Muscle layer of duodenum (tissue), 2 donors: ENCODE data around the gene TMEM72.

Experiments
- H3K27ac ChIP-seq: one replicate; pipeline ENCODE4 v1.7.0; 2013; ENCODE audit warnings: mild to moderate bottlenecking, low read length
- H3K27me3 ChIP-seq: one replicate; pipeline ENCODE4 v1.7.0; 2013; ENCODE audit warnings: low read depth, mild to moderate bottlenecking, control low read depth, low read length
- H3K36me3 ChIP-seq, 2 donors: one replicate each; pipeline ENCODE4 v1.7.0; 2013; ENCODE audit warnings: low read length in 2 of 2, control low read depth in 1 of 2, mild to moderate bottlenecking in 1 of 2; ENCODE audit not compliant: insufficient read depth in 2 of 2, control insufficient read depth in 1 of 2
- H3K4me1 ChIP-seq, 2 donors: one replicate each; pipeline ENCODE4 v1.7.0; 2013; ENCODE audit warnings: low read length in 2 of 2, mild to moderate bottlenecking in 2 of 2, control low read depth in 1 of 2, moderate library complexity in 1 of 2; ENCODE audit not compliant: insufficient read depth in 2 of 2, control insufficient read depth in 1 of 2
- H3K4me3 ChIP-seq, 2 donors: one replicate each; pipeline ENCODE4 v1.7.0; 2013; ENCODE audit warnings: low read length in 2 of 2, low read depth in 1 of 2, mild to moderate bottlenecking in 1 of 2
- H3K9me3 ChIP-seq, 2 donors: one replicate each; pipeline ENCODE4 v1.7.0; 2013; ENCODE audit warnings: low read length in 2 of 2, control low read depth in 1 of 2, mild to moderate bottlenecking in 1 of 2; ENCODE audit not compliant: control insufficient read depth in 1 of 2
- donor health status: healthy.

TMEM72 gene

DNA sequence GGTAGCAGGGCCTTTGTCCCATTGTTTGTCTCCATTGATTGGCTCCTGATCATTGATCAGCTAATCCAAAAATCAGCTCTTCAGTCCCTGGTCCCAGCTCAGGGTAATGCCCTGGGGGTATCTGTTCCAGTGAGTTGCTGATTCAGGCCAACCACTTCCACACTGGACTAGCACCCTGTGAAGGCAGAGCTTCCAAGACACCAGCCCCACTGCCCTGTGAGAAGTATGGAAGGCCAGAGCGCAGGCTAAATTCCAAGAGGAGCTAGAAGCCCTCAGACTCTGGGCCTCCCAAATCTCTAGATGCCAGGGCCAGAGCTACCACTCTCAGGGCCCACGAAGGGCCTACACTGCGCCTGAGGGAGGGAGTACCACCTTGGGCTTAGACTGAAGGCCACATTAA is 10.4 kb downstream of the TMEM72 start:
- no peak overlapping the region for H3K27ac ChIP-seq
- no peaks in the 10 kb centered on the region for H3K4me1 ChIP-seq
- no peak overlapping the region for H3K4me3 ChIP-seq
- no peaks in the 10 kb centered on the region for H3K27me3 ChIP-seq
- H3K36me3 ChIP-seq = no peaks in the 10 kb centered on the region
- no peaks in the 10 kb centered on the region for H3K9me3 ChIP-seq

DNA sequence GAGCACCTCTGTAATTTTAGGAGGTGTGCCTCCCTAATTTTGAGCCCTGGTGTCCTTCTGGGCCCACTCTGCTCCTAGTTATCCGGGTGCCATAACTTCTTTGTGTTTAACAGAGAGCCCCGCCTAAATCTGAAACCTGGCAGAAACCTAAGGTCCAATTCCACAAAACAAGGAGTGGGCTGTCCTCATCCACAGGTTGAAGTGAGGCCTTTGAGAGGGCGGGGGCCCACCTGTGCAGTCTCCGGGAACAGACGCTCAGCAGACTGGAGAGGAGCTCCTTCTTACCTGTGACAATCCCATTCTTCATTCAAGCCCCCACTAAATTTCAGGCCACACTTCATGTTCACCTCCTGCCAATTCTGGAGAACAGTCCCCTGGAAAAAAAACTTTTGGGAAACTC is 10.9 kb downstream of the TMEM72 start:
- no peaks in the 10 kb centered on the region for H3K9me3 ChIP-seq
- H3K4me3 ChIP-seq = no peak overlapping the region
- no peak overlapping the region for H3K27ac ChIP-seq
- no peaks in the 10 kb centered on the region for H3K27me3 ChIP-seq
- H3K36me3 ChIP-seq = no peaks in the 10 kb centered on the region
- no peaks in the 10 kb centered on the region for H3K4me1 ChIP-seq

DNA sequence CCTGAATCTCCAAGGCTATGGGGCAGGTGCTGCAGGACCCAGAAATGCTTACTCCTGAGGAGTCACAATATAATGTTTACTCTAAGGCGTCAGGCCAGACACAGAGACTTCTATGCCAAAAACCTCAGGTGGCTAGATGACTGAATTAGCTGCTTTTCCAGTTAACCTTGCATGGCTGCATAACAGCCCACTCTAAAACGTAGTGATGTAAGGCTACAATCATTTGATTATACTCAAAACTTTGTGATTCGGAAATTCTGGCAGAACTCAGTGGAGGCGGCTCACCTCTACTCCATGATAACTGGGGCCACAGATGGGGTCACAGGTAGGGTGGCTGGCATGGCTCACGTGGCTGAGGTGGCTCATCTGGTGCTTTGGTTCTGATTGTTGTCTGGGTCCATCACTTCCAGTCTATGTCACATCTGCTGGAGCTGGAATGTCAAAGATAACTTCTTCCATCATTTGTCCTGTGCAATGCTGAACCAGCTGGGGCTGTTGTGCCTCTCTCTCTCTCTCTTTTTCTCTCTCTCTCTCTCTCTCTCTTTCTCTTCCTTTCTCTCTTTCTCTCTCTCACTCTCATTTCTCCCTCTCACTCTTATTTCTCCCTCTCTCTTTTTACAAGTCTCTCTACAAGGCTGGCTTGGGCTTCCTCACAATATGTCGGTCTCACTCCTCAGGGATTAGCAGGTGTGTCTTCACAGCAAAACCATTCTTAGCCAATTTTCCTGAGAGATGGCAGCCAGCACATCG is 11.8 kb downstream of the TMEM72 start:
- Histone ChIP-seq H3K27ac (no peak overlapping the region), H3K4me1 (no peaks in the 10 kb centered on the region)

DNA sequence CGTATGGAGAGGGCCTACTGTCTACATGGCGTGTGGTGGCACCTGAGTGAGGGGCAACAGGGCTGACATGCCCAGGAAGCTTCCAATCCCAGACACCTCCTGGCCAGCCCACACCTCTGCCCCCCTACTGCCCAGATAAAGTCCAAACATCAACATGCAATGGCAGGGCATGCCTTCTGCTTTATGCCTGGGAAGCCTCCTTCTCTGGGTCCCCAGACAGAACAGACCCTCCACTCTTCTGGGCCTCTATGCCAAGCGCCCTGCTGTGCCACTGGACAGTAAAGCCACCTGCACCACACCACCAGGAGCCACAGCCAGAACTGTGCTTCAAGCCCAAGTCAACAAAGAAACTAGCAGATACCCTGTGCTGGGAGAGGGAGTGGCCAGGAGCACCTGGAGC is 12.5 kb downstream of the TMEM72 start:
- Histone ChIP-seq H3K4me3 (no peak overlapping the region), H3K27ac (no peak overlapping the region), H3K36me3 (no peaks in the 10 kb centered on the region), H3K9me3 (no peaks in the 10 kb centered on the region), H3K27me3 (no peaks in the 10 kb centered on the region), H3K4me1 (no peaks in the 10 kb centered on the region)

More for the DNA sequence above, 11.8 kb downstream of the TMEM72 start:
- Histone ChIP-seq H3K36me3 (no peaks in the 10 kb centered on the region), H3K9me3 (no peaks in the 10 kb centered on the region), H3K4me3 (no peak overlapping the region), H3K27me3 (no peaks in the 10 kb centered on the region)

DNA sequence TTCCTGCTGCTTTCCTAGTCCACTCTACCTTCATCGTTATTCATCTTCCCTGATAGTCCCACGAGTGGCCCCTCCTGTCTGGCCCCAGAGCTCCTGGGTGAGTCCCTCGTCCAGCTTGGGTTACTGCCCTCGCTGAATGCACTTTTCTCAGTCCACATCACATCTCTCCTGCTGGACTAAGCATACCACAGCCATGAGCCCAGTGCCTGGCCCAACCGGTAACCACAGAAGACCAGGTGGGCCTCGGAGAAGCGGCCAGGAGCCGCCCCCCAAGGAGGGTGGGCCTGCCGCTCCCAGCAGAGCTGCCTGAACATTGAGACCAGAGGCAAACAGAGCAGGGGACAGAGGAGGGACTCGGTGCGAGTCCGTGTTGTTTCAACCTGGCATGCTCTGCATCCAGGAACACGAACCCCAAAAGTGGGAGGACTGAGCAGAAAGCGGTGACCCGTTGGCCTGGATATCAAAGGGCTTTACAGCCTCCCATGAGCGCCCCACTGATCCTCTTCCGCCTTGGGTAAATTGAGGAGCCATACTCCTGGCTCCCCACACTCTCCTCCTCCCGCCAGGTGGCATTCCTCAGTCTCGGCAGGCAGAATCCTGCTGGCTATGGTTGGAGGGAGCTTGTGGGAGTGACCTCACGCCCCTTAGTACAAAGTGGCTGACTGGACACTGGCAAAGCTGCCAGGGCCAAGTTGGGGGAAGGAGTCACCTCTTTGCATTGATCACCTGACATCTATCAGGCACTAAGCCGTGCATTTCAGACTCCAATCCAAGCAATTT is 13.3 kb downstream of the TMEM72 start:
- no peaks in the 10 kb centered on the region for H3K9me3 ChIP-seq
- H3K4me1 ChIP-seq = no peaks in the 10 kb centered on the region
- H3K36me3 ChIP-seq = no peaks in the 10 kb centered on the region
- no peaks in the 10 kb centered on the region for H3K27me3 ChIP-seq
- no peak overlapping the region for H3K27ac ChIP-seq
- no peak overlapping the region for H3K4me3 ChIP-seq

DNA sequence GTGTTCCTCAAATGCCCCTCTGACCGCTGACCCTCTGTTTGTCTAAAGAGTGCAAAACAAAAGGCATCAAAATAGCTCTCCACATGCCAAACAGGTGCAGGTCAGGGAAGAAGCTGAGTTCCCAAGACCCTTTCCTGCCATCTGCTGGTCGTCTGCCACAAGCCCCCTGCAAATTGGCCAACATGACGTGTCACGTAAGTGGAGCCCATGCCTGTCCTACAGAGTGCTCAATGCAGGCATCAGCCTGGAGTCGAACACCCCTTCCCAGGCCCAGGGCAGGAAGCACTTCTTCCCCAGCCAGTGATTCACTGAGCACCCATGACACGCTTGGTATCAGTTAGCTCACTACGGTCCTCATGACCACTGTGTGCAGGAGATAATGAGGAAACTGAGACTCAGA is 14.1 kb downstream of the TMEM72 start:
- H3K27ac ChIP-seq = no peak overlapping the region
- H3K4me3 ChIP-seq = no peak overlapping the region

DNA sequence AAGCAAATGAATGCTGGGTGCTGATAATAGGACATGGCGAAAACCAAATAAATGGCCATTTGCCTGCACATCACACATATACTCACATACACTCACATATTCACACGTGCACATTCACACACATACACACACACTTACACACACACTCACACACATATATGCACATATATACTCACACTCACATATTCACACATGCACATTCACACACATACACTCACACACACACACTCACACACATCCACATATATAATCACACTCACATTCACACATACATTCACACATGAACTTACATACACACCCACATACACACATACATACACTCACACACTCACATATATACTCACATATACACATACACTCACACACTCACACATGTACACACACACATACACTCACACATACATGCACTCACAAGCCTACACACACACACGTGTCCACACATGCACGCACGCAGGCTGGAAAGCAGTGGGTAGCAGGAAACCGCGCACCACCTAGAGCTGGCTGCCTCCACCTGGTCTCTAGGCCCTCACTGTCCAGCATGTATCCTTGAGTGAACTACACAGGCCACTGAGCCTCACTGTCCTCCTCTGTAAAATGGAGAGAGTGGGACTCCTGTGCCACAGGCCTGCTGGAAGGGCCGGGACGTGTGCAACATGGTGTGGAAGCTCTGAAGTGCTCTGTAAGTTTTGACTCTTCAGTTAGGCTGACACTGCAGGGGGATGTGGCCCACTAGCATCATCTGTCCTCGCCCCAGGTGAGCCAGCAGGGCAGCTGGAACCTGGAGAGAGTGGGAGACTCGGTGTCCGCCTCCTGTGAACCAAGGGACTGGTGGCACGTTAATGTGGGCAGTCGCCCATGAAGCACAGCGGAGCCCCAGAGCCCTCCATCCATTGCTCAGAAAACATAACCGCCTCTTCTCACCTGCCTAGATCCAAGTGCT is 14.9 kb downstream of the TMEM72 start:
- Histone ChIP-seq H3K36me3 (no peaks in the 10 kb centered on the region), H3K4me1 (no peaks in the 10 kb centered on the region), H3K27me3 (no peaks in the 10 kb centered on the region), H3K27ac (no peak overlapping the region), H3K9me3 (no peaks in the 10 kb centered on the region), H3K4me3 (no peak overlapping the region)

More for the DNA sequence above, 14.1 kb downstream of the TMEM72 start:
- H3K36me3 ChIP-seq = no peaks in the 10 kb centered on the region
- no peaks in the 10 kb centered on the region for H3K9me3 ChIP-seq
- H3K4me1 ChIP-seq = no peaks in the 10 kb centered on the region
- no peaks in the 10 kb centered on the region for H3K27me3 ChIP-seq

DNA sequence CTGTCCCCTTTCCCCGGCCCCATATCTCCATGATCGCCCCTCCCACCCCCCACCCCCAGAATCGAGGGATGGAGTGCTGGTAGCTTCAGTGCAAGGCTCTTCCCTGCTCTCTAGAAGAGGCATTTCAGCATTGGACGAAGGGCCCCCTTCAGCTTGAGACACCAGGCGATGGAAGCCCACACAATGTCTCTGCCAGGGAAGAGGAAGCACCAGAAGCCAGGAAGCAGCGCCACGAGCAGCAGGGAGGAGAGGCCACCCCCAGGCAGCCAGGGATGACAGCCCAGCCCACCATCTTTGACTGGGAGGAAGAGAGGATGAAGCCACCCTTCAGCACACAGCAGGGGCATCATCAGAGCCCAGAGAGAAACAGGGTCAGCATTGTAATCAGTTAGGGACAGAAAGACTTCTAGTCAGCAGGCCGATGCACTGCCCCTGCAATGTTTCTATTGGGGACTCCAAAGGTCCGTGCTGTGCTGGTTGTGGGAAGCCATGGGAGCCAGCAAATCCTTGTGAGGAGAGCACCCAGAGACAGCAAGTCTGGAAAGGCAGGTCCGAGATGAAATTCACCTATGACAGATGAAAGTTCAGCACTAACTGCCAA is 15.7 kb downstream of the TMEM72 start:
- Histone ChIP-seq H3K27me3 (no peaks in the 10 kb centered on the region), H3K9me3 (no peaks in the 10 kb centered on the region), H3K4me1 (no peaks in the 10 kb centered on the region), H3K4me3 (no peak overlapping the region), H3K36me3 (no peaks in the 10 kb centered on the region), H3K27ac (no peak overlapping the region)

DNA sequence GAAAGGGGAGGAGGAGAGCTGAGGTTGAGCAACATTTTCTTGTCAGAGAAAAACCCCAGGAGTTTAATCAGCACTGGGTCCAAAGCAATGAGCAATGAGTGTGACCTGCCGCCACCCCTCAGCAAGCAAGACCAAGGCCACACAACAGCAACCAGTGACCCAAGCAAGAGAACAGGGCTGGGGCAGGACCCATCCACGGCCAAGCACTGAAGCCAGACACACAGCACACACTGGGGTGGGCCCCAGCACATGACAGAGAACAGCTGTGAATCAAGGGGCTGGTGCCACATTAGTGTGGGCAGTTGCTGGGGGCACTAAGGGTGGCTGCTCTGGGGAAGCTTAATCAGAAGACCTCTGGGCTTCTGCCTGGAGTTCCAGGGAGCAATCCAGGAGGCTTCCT is 16.2 kb downstream of the TMEM72 start:
- no peak overlapping the region for H3K4me3 ChIP-seq
- no peaks in the 10 kb centered on the region for H3K36me3 ChIP-seq
- no peaks in the 10 kb centered on the region for H3K27me3 ChIP-seq
- no peaks in the 10 kb centered on the region for H3K9me3 ChIP-seq
- no peak overlapping the region for H3K27ac ChIP-seq
- H3K4me1 ChIP-seq = peaks cover 0 to under 1% of the 10 kb centered on the region in 2 donors

DNA sequence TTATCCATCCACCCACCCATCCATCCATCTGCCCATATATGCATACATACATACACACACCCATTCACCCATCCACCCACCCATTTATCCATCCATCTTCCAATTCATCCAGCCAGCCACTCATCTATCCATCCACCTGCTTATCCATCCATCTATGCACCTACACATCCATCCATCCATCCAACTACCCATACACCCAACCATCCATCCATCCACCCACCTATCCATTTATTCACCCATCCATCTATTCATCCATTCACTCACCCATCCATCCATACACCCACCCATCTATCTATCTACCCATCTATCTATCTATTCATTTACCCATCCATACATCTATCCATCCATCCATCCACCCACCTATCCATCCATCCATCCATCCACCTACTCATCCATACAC is 17.3 kb downstream of the TMEM72 start:
- H3K4me3 ChIP-seq = no peak overlapping the region
- no peak overlapping the region for H3K27ac ChIP-seq
- H3K27me3 ChIP-seq = no peaks in the 10 kb centered on the region
- H3K4me1 ChIP-seq = peaks cover 0 to 4% of the 10 kb centered on the region in 2 donors
- no peaks in the 10 kb centered on the region for H3K36me3 ChIP-seq
- no peaks in the 10 kb centered on the region for H3K9me3 ChIP-seq
